Mesenchymal stem cell (in vitro differentiated cells and primary cell): ENCODE data around the gene C10orf90.
A peak's percentile ranks its signal among the peaks of the same experiment; 100 is the strongest.

Experiments used
- DNase-seq: peaks from one replicate; pipeline ENCODE4 v3.0.0-alpha.2; 2013
- H2AFZ ChIP-seq: one replicate; pipeline ENCODE4 v1.6.1; 2013; ENCODE audit warnings: low read depth, mild to moderate bottlenecking, control low read depth, inconsistent platforms, low read length, moderate library complexity
- H2AK5ac ChIP-seq: 2 replicates; pipeline ENCODE4 v1.6.1; 2013; ENCODE audit warnings: low read length, moderate library complexity, mild to moderate bottlenecking, inconsistent platforms; ENCODE audit not compliant: severe bottlenecking
- H2BK120ac ChIP-seq: one replicate; pipeline ENCODE4 v1.6.1; 2013; ENCODE audit warnings: low read depth, mild to moderate bottlenecking, inconsistent platforms, low read length, moderate library complexity
- H2BK12ac ChIP-seq, 2 experiments: one replicate each; pipeline ENCODE4 v1.6.1; 2013; ENCODE audit warnings: inconsistent platforms in 2 of 2, low read length in 2 of 2, mild to moderate bottlenecking in 2 of 2, moderate library complexity in 2 of 2, control low read depth in 1 of 2
- H2BK15ac ChIP-seq: one replicate; pipeline ENCODE4 v1.6.1; 2013; ENCODE audit warnings: mild to moderate bottlenecking, low read depth, inconsistent platforms; ENCODE audit not compliant: poor library complexity, severe bottlenecking
- H2BK5ac ChIP-seq: 2 replicates; pipeline ENCODE4 v1.6.1; 2013; ENCODE audit warnings: low read depth, mild to moderate bottlenecking, low read length, control low read depth, inconsistent platforms; ENCODE audit not compliant: poor library complexity, severe bottlenecking
- H3K14ac ChIP-seq, 2 experiments: one replicate each; pipeline ENCODE4 v1.6.1; 2013; ENCODE audit warnings: inconsistent platforms in 2 of 2, low read length in 2 of 2, control low read depth in 1 of 2, mild to moderate bottlenecking in 1 of 2, moderate library complexity in 1 of 2
- H3K18ac ChIP-seq, 2 experiments: one replicate each; pipeline ENCODE4 v1.6.1; 2013; ENCODE audit warnings: inconsistent platforms in 2 of 2, low read length in 2 of 2, control low read depth in 1 of 2, low read depth in 1 of 2, mild to moderate bottlenecking in 1 of 2
- H3K23ac ChIP-seq, 2 experiments: one replicate each; pipeline ENCODE4 v1.6.1; 2013; ENCODE audit warnings: inconsistent platforms in 2 of 2, low read length in 2 of 2, mild to moderate bottlenecking in 2 of 2, moderate library complexity in 2 of 2, control low read depth in 1 of 2
- H3K27ac ChIP-seq: 2 replicates; pipeline ENCODE4 v1.5.1; 2013; ENCODE audit warnings: mild to moderate bottlenecking, moderate library complexity, low read length, control low read depth, inconsistent platforms; ENCODE audit not compliant: poor library complexity, severe bottlenecking
- H3K27me3 ChIP-seq, 2 experiments: 2 replicates each; pipeline versions ENCODE4 v1.6.1 to v1.7.0; 2013; ENCODE audit warnings: low read length in 2 of 2, mild to moderate bottlenecking in 2 of 2, moderate library complexity in 2 of 2, control low read depth in 1 of 2, inconsistent platforms in 1 of 2; ENCODE audit not compliant: control insufficient read depth in 1 of 2, insufficient read depth in 1 of 2
- H3K36me3 ChIP-seq, 2 experiments: 2 replicates each; pipeline versions ENCODE4 v1.6.1 to v1.7.0; 2013; ENCODE audit warnings: low read length in 2 of 2, control low read depth in 1 of 2, inconsistent platforms in 1 of 2, low read depth in 1 of 2, mild to moderate bottlenecking in 1 of 2; ENCODE audit not compliant: insufficient read depth in 2 of 2, control insufficient read depth in 1 of 2
- H3K4ac ChIP-seq, 2 experiments: one replicate each; pipeline ENCODE4 v1.6.1; 2013; ENCODE audit warnings: inconsistent platforms in 2 of 2, low read length in 2 of 2, mild to moderate bottlenecking in 2 of 2, moderate library complexity in 2 of 2, control low read depth in 1 of 2, low read depth in 1 of 2
- H3K4me1 ChIP-seq: 2 replicates; pipeline ENCODE4 v1.6.1; 2013; ENCODE audit warnings: low read depth, low read length, control low read depth; ENCODE audit not compliant: control insufficient read depth, insufficient read depth
- H3K4me2 ChIP-seq: 2 replicates; pipeline ENCODE4 v1.6.1; 2013; ENCODE audit warnings: low read length, mild to moderate bottlenecking, inconsistent platforms; ENCODE audit not compliant: poor library complexity, severe bottlenecking
- H3K4me3 ChIP-seq, 2 experiments: 2 replicates each; pipeline versions ENCODE4 v1.5.1 to v1.7.0; 2013; ENCODE audit warnings: low read length in 2 of 2, mild to moderate bottlenecking in 2 of 2, control low read depth in 1 of 2, low read depth in 1 of 2; ENCODE audit not compliant: insufficient read depth in 1 of 2
- H3K79me1 ChIP-seq: replicated peaks from 2 replicates; pipeline ENCODE4 v1.6.1; 2013; ENCODE audit warnings: mild to moderate bottlenecking, control low read depth, low read length, inconsistent platforms; ENCODE audit not compliant: poor library complexity, severe bottlenecking
- H3K9ac ChIP-seq: 2 replicates; pipeline ENCODE4 v1.7.0; 2013; ENCODE audit warnings: mild to moderate bottlenecking, low read length, moderate library complexity
- H3K9me3 ChIP-seq: 2 replicates; pipeline ENCODE4 v1.7.0; 2013; ENCODE audit warnings: mild to moderate bottlenecking, low read length; ENCODE audit not compliant: control insufficient read depth
- H4K8ac ChIP-seq: one replicate; pipeline ENCODE4 v1.6.1; 2013; ENCODE audit warnings: inconsistent platforms, mild to moderate bottlenecking, low read length, moderate library complexity
- H4K91ac ChIP-seq: one replicate; pipeline ENCODE4 v1.6.1; 2013; ENCODE audit warnings: mild to moderate bottlenecking, low read length, inconsistent platforms
- WGBS: methylation state at CpG from one replicate; pipeline ENCODE4 v1.1.7; 2013; ENCODE audit warnings: mixed read lengths; 5-methylcytosine and 5-hydroxymethylcytosine counted together

The C10orf90 gene

GRCh38 chr10:126387041-126387921, 283.2 kb downstream of the C10orf90 start:
- Histone ChIP-seq H3K36me3 (peaks cover 3 to 29% of the 10 kb centered on the region in 2 experiments), H4K8ac (no peak overlapping the region), H3K4ac (peak overlapping the region in 1 of 2 experiments; percentile 99), H3K4me2 (peak overlapping the region; percentile 90), H2BK120ac (peak overlapping the region; percentile 94), H3K9me3 (no peaks in the 10 kb centered on the region), H3K4me1 (peaks cover 8% of the 10 kb centered on the region), H2BK5ac (peak overlapping the region; percentile 81), H4K91ac (peak overlapping the region; percentile 86), H3K27me3 (no peaks in the 10 kb centered on the region), H3K18ac (peak overlapping the region; percentile 85 to 89), H2BK15ac (peak overlapping the region; percentile 94), H3K14ac (peak overlapping the region in 1 of 2 experiments; percentile 59), H3K23ac (peak overlapping the region in 1 of 2 experiments; percentile 96), H3K79me1 (peaks cover 7% of the 10 kb centered on the region), H2AK5ac (no peak overlapping the region), H3K4me3 (peak overlapping the region; percentile 84 to 97), H2AFZ (peak overlapping the region; percentile 79), H3K27ac (peak overlapping the region; percentile 94), H2BK12ac (peak overlapping the region in 1 of 2 experiments; percentile 99), H3K9ac (peak overlapping the region; percentile 96)
- 1% methylated on average over 46 of the region's 50 CpGs for WGBS
- peak; percentile 76 for DNase-seq

DNA sequence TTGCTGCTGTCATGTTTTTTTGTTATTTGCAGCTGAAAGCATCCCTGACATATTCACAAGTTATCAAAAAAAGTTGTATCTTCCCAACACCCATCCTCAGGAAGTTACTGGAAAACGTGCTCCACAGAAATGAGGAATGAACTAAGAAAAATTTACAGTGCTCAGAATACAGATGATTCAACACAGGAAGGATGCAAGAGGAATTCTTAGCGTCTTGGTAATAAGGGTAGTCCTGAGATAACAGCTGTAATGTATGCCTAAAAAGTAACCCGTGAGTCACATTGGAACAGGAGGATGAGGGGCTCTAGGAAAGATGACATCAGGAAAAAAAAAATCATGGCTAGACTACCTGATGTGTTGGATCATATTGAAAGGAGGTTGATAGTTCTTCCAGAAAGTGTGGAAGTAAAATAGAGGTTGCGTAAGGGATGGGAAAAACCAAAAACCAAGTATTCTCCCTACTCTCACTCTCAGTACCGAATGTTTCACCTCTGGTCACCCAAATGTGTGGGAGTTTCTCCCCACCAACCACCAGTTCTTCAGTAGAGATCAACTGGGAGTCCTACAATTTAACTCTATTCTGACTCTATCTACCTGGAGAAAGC, 286.1 kb downstream of the C10orf90 start:
- no peak overlapping the region for H2BK120ac ChIP-seq
- peaks cover 10% of the 10 kb centered on the region for H3K4me1 ChIP-seq
- no peak overlapping the region for H3K23ac ChIP-seq
- H2BK5ac ChIP-seq: peak overlapping the region; percentile 31
- H2AK5ac ChIP-seq: peak overlapping the region; percentile 73
- peak overlapping the region; percentile 11 to 16 for H3K18ac ChIP-seq
- DNase-seq: peak; percentile 78
- WGBS: 29% methylated on average over 5 of the region's 5 CpGs
- no peak overlapping the region for H3K14ac ChIP-seq
- peaks cover 10% of the 10 kb centered on the region for H3K79me1 ChIP-seq
- H3K27ac ChIP-seq: peak overlapping the region; percentile 94
- peak overlapping the region in 1 of 2 experiments; percentile 50 for H3K4ac ChIP-seq
- no peak overlapping the region for H2AFZ ChIP-seq
- H3K4me2 ChIP-seq: no peak overlapping the region
- peak overlapping the region in 1 of 2 experiments; percentile 10 for H2BK12ac ChIP-seq
- peaks cover 14 to 53% of the 10 kb centered on the region in 2 experiments for H3K36me3 ChIP-seq
- no peak overlapping the region for H4K91ac ChIP-seq
- peak overlapping the region in 1 of 2 experiments; percentile 97 for H3K4me3 ChIP-seq
- H3K9me3 ChIP-seq: no peaks in the 10 kb centered on the region
- peak overlapping the region; percentile 7 for H4K8ac ChIP-seq
- peak overlapping the region; percentile 96 for H3K9ac ChIP-seq
- no peaks in the 10 kb centered on the region for H3K27me3 ChIP-seq
- no peak overlapping the region for H2BK15ac ChIP-seq

- Histone ChIP-seq H3K27ac (peak overlapping the region; percentile 31), H3K4me1 (peaks cover 1% of the 10 kb centered on the region), H3K9ac (no peak overlapping the region), H3K23ac (no peak overlapping the region), H3K4me2 (no peak overlapping the region), H3K14ac (no peak overlapping the region), H2BK120ac (no peak overlapping the region), H2BK15ac (no peak overlapping the region), H2BK5ac (no peak overlapping the region), H2AFZ (no peak overlapping the region), H3K27me3 (no peaks in the 10 kb centered on the region), H4K91ac (no peak overlapping the region), H3K18ac (no peak overlapping the region), H4K8ac (no peak overlapping the region), H3K79me1 (peaks cover 3% of the 10 kb centered on the region), H3K4me3 (no peak overlapping the region), H3K36me3 (peaks cover 14 to 64% of the 10 kb centered on the region in 2 experiments), H2AK5ac (peak overlapping the region; percentile 61), H3K9me3 (no peaks in the 10 kb centered on the region), H2BK12ac (peak overlapping the region; percentile 82 to 94), H3K4ac (peak overlapping the region in 1 of 2 experiments; percentile 35)
- no peak for DNase-seq
- 83% methylated on average over 5 of the region's 7 CpGs for WGBS
These were observed 290.0 kb downstream of the C10orf90 start for GRCh38 chr10:126380352-126381076.
